Stimulated activated CD8-positive, alpha-beta memory T cell treated with anti-CD3 and anti-CD28 coated beads, Interleukin-7, amount 100 ng/mL, for 1 hour (primary cell): ENCODE data around the gene PLEKHG4.

Source experiments
- DNase-seq, 2 donors: peaks; one replicate each; pipeline ENCODE4 v3.0.0-alpha.2; 2020; ENCODE audit warnings: low read depth in 2 of 2

PLEKHG4 gene

GRCh38 chr16:67260426-67261063 lies 18.8 kb upstream of the PLEKHG4 start:
- DNase-seq = no peak

- no peak for DNase-seq
These were observed 16.1 kb upstream of the PLEKHG4 start for GRCh38 chr16:67263201-67263600.

GRCh38 chr16:67264277-67264676 lies 15.1 kb upstream of the PLEKHG4 start:
- DNase-seq = no peak

- DNase-seq = no peak
These were observed 14.5 kb upstream of the PLEKHG4 start for GRCh38 chr16:67264866-67265265.

GRCh38 chr16:67265834-67266233 lies 13.5 kb upstream of the PLEKHG4 start:
- DNase-seq = no peak

- DNase-seq = no peak
These were observed 11.2 kb upstream of the PLEKHG4 start for GRCh38 chr16:67268136-67268579.

- DNase-seq = no peak
These were observed 9.6 kb upstream of the PLEKHG4 start for GRCh38 chr16:67269766-67270165.

GRCh38 chr16:67270931-67271338 lies 8.4 kb upstream of the PLEKHG4 start:
- no peak for DNase-seq

GRCh38 chr16:67271446-67271845 lies 7.9 kb upstream of the PLEKHG4 start:
- DNase-seq = no peak

GRCh38 chr16:67275321-67275720 lies 4.0 kb upstream of the PLEKHG4 start:
- DNase-seq = no peak

GRCh38 chr16:67277294-67277998 lies 1.9 kb upstream of the PLEKHG4 start:
- no peak for DNase-seq

GRCh38 chr16:67277999-67278772 lies 1.1 kb upstream of the PLEKHG4 start:
- DNase-seq = no peak

GRCh38 chr16:67278773-67279295 lies 498 bp upstream of the PLEKHG4 start:
- DNase-seq = peak; percentile 2 to 6

GRCh38 chr16:67280090-67281015 lies 1.0 kb downstream of the PLEKHG4 start:
- DNase-seq = no peak

- no peak for DNase-seq
These were observed 2.5 kb downstream of the PLEKHG4 start for GRCh38 chr16:67281536-67282446.

- DNase-seq = no peak
These were observed 3.1 kb downstream of the PLEKHG4 start for GRCh38 chr16:67282447-67282805.

- no peak for DNase-seq
These were observed 3.9 kb downstream of the PLEKHG4 start for GRCh38 chr16:67283039-67283825.

GRCh38 chr16:67283826-67284555 lies 4.7 kb downstream of the PLEKHG4 start:
- no peak for DNase-seq
